22Rv1 (cell line): ENCODE results near the gene NOS1AP.

ENCODE experiments used
- ZFX ChIP-seq: fragments of 450-650 bp; IDR thresholded peaks from 2 replicates; pipeline ENCODE4 v1.6.1; 2017; ENCODE audit warnings: antibody characterized with exemption, borderline replicate concordance
- TF ChIP-seq, protein P1 (sequence below): fragments of 450-650 bp; IDR thresholded peaks from 2 replicates; pipeline ENCODE4 v1.5.1; 2017; ENCODE audit warnings: mild to moderate bottlenecking

DNA sequence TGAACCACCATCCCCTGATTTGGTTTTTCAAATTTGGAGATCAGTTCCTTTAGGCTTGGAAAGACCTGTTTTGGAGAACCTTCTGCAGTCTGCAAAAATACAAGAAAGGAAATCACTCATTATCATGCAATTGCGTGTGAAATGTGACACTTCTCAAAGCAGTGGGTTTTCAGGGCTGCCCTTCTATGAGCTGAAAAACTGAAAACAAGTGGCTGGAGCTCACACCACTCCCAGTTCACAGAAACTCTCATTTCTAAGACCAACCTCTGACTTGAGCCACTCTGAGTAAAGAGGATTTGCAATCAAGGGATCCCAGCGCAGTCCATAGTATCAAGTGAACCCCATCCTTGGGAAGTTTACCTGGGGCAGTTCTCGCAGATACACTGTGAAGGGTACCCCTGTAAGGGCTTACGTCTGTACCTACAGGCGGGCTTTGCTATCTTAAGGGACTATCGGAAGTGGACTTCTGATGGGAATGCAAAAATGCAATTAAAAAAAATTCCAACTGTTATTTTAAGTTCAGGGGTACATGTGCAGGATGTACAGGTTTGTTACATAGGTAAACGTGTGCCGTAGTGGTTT is 329.6 kb downstream of the NOS1AP start:
- TF ChIP-seq, protein P1, sequence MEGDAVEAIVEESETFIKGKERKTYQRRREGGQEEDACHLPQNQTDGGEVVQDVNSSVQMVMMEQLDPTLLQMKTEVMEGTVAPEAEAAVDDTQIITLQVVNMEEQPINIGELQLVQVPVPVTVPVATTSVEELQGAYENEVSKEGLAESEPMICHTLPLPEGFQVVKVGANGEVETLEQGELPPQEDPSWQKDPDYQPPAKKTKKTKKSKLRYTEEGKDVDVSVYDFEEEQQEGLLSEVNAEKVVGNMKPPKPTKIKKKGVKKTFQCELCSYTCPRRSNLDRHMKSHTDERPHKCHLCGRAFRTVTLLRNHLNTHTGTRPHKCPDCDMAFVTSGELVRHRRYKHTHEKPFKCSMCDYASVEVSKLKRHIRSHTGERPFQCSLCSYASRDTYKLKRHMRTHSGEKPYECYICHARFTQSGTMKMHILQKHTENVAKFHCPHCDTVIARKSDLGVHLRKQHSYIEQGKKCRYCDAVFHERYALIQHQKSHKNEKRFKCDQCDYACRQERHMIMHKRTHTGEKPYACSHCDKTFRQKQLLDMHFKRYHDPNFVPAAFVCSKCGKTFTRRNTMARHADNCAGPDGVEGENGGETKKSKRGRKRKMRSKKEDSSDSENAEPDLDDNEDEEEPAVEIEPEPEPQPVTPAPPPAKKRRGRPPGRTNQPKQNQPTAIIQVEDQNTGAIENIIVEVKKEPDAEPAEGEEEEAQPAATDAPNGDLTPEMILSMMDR: no peak
- TF ChIP-seq ZFX: no peak
